ENCODE results near the gene ITCH.

GRCh38 chr20:34385464-34385863 lies 22.4 kb downstream of the ITCH start:
- TF ChIP-seq CTCF (IDR thresholded peaks at IDR 0.05; ENCODE audit: poor library complexity, severe bottlenecking) = no peak
- no peak for TF ChIP-seq EP300 (conservative IDR thresholded peaks at IDR 0.05; ENCODE audit: poor library complexity, severe bottlenecking)

All from neural cell (in vitro differentiated cells).